ENCODE measurements around the gene IFNGR1. TPM values are rescaled to one million over a fixed set of nuclear protein-coding genes. Genes with fewer than 3 reads are reported as not detected.

The IFNGR1 gene
- total RNA-seq, 4 donors from 2014 or later = 77.8 to 91.5 (median 84.3) TPM

- Histone ChIP-seq H3K4me1 (peaks cover 13% of the 10 kb centered on the region), H3K36me3 (peaks cover under 1% of the 10 kb centered on the region), H3K27ac (no peak overlapping the region), H3K27me3 (no peaks in the 10 kb centered on the region), H3K9me3 (peaks cover 6% of the 10 kb centered on the region), H3K4me3 (no peak overlapping the region)
- no peak for DNase-seq (ENCODE audit: low spot score in 2 of 2)
- TF ChIP-seq POLR2AphosphoS5 (IDR thresholded peaks at IDR 0.05) (no peak), EP300 (IDR thresholded peaks at IDR 0.05) (no peak)
- TF ChIP-seq, protein P1, sequence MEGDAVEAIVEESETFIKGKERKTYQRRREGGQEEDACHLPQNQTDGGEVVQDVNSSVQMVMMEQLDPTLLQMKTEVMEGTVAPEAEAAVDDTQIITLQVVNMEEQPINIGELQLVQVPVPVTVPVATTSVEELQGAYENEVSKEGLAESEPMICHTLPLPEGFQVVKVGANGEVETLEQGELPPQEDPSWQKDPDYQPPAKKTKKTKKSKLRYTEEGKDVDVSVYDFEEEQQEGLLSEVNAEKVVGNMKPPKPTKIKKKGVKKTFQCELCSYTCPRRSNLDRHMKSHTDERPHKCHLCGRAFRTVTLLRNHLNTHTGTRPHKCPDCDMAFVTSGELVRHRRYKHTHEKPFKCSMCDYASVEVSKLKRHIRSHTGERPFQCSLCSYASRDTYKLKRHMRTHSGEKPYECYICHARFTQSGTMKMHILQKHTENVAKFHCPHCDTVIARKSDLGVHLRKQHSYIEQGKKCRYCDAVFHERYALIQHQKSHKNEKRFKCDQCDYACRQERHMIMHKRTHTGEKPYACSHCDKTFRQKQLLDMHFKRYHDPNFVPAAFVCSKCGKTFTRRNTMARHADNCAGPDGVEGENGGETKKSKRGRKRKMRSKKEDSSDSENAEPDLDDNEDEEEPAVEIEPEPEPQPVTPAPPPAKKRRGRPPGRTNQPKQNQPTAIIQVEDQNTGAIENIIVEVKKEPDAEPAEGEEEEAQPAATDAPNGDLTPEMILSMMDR (IDR thresholded peaks at IDR 0.05) = no peak
- 52% methylated on average over 1 of the region's 1 CpG for WGBS
Measured at GRCh38 chr6:137191670-137192069, 27.5 kb downstream of the IFNGR1 start.

DNA sequence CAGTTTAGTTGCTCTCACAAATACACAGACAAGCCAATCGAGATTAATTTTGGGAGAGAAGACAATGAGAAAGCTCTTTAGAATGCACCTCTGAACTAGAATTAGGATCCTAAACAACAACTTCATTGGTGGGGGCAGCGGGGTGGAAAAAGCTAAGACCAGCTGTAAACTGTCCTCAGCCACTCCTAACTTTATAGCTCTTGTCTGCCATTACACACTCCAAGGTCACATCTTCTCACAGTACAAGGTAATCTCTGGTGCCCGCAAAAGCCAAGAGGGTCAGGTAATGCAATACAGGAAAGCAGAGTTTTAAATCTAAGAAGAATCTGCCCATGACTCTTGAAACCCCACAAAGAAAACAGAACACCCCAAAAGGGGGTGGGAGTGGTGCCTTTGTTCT is 27.9 kb downstream of the IFNGR1 start:
- H3K4me3 ChIP-seq = no peak overlapping the region
- H3K27ac ChIP-seq = peak overlapping the region; percentile 17
- H3K36me3 ChIP-seq = no peaks in the 10 kb centered on the region
- H3K4me1 ChIP-seq = peaks cover 13% of the 10 kb centered on the region
- TF ChIP-seq, protein P1 (IDR thresholded peaks at IDR 0.05) = no peak
- no peak for TF ChIP-seq POLR2A (IDR thresholded peaks at IDR 0.05)
- no peak for TF ChIP-seq POLR2AphosphoS5 (IDR thresholded peaks at IDR 0.05)
- no peak for TF ChIP-seq EP300 (IDR thresholded peaks at IDR 0.05)
- H3K27me3 ChIP-seq = no peaks in the 10 kb centered on the region
- peaks cover 6% of the 10 kb centered on the region for H3K9me3 ChIP-seq
- 78% methylated on average over 3 of the region's 3 CpGs for WGBS
- DNase-seq (ENCODE audit: low spot score in 2 of 2) = no peak

- Histone ChIP-seq H3K36me3 (no peaks in the 10 kb centered on the region), H3K27ac (peak overlapping the region; percentile 17)
- TF ChIP-seq, protein P1 (IDR thresholded peaks at IDR 0.05) = no peak
- TF ChIP-seq POLR2AphosphoS5 (IDR thresholded peaks at IDR 0.05) (no peak), EP300 (IDR thresholded peaks at IDR 0.05) (no peak), POLR2A (IDR thresholded peaks at IDR 0.05) (no peak)
Measured at GRCh38 chr6:137190583-137191094, 28.5 kb downstream of the IFNGR1 start.

DNA sequence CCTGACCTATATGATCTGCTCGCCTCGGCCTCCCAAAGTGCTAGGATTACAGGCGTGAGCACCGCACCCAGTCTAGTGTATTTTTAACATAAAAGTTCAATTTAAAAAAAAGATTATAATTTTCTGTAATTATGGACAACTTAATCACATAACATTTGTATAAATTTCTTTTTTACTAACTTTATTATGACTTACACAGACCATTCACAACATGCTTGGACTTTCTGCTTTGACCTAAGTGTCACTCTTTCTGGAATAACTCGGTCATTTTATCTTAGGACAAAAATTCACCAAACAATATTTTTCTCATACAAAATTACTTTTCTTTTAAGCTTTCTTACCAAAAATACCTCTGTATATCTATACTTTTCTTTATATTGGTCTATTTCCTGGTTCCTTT is 30.3 kb downstream of the IFNGR1 start:
- no peak for DNase-seq (ENCODE audit: low spot score in 2 of 2)
- no peak overlapping the region for H3K4me3 ChIP-seq
- H3K27ac ChIP-seq = no peak overlapping the region
- H3K4me1 ChIP-seq = peaks cover 13% of the 10 kb centered on the region
- 93% methylated on average over 5 of the region's 5 CpGs for WGBS
- no peak for TF ChIP-seq POLR2AphosphoS5 (IDR thresholded peaks at IDR 0.05)
- TF ChIP-seq, protein P1 (IDR thresholded peaks at IDR 0.05) = no peak
- no peak for TF ChIP-seq POLR2A (IDR thresholded peaks at IDR 0.05)
- TF ChIP-seq EP300 (IDR thresholded peaks at IDR 0.05) = no peak
- no peaks in the 10 kb centered on the region for H3K36me3 ChIP-seq
- H3K9me3 ChIP-seq = peaks cover 9% of the 10 kb centered on the region
- H3K27me3 ChIP-seq = no peaks in the 10 kb centered on the region

More at GRCh38 chr6:137190583-137191094, 28.5 kb downstream of the IFNGR1 start:
- Histone ChIP-seq H3K9me3 (peaks cover 9% of the 10 kb centered on the region), H3K4me1 (peaks cover 13% of the 10 kb centered on the region), H3K27me3 (no peaks in the 10 kb centered on the region), H3K4me3 (no peak overlapping the region)
- no peak for DNase-seq (ENCODE audit: low spot score in 2 of 2)
- 92% methylated on average over 5 of the region's 5 CpGs for WGBS

DNA sequence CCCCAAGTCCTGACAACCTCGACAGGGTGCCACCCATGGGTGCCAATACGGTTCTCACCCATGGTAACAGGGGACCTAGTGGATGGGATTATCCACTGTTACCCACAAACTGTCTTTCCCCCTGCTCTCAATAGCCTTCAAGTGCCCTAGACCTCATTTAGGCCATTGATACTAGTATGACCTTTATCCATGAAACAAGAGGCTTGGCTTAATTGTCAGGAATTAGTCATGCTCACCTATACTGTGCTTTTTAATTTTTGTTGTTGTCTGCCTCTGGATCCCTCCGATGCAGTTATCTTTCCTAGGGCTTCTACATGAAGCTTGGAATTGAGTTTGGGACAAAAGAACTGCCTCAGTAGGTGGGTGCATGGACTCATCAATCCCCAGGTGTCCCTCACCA is 33.9 kb downstream of the IFNGR1 start:
- no peaks in the 10 kb centered on the region for H3K36me3 ChIP-seq
- no peak overlapping the region for H3K27ac ChIP-seq
- TF ChIP-seq POLR2AphosphoS5 (IDR thresholded peaks at IDR 0.05) = no peak
- no peak for TF ChIP-seq POLR2A (IDR thresholded peaks at IDR 0.05)
- TF ChIP-seq EP300 (IDR thresholded peaks at IDR 0.05) = no peak
- TF ChIP-seq, protein P1 (IDR thresholded peaks at IDR 0.05) = no peak
- WGBS = 88% methylated on average over 3 of the region's 3 CpGs
- H3K9me3 ChIP-seq = peaks cover 18% of the 10 kb centered on the region
- no peaks in the 10 kb centered on the region for H3K27me3 ChIP-seq
- H3K4me3 ChIP-seq = no peak overlapping the region
- no peak for DNase-seq (ENCODE audit: low spot score in 2 of 2)
- no peaks in the 10 kb centered on the region for H3K4me1 ChIP-seq
